RWPE2 (cell line): ENCODE measurements around the gene LYPLA2.

ENCODE experiments used
- ATAC-seq: fragments of 200-7000 bp; cut with Tn5 transposase; 3 replicates; pipeline ENCODE4 v1.9.1; 2021; ENCODE audit warnings: low read depth
- DNase-seq: peaks from one replicate; pipeline ENCODE4 v3.0.0-alpha.2; 2020; ENCODE audit warnings: low spot score
- H3K27ac ChIP-seq: fragments of 450-650 bp; 2 replicates; pipeline ENCODE4 v1.5.1; 2017; ENCODE audit warnings: mild to moderate bottlenecking; ENCODE audit not compliant: poor library complexity, severe bottlenecking
- H3K27me3 ChIP-seq: fragments of 250-450 bp; sonication (Bioruptor Pico); 2 replicates; pipeline ENCODE4 v1.5.1; 2021; ENCODE audit warnings: mild to moderate bottlenecking, moderate library complexity; ENCODE audit not compliant: insufficient read depth, poor library complexity, severe bottlenecking
- H3K36me3 ChIP-seq: fragments of 250-450 bp; sonication (Bioruptor Pico); 2 replicates; pipeline ENCODE4 v1.5.1; 2020; ENCODE audit warnings: low read depth, mild to moderate bottlenecking, moderate library complexity
- H3K4me1 ChIP-seq: fragments of 250-450 bp; sonication (Bioruptor Pico); 2 replicates; pipeline ENCODE4 v1.5.1; 2021; ENCODE audit warnings: mild to moderate bottlenecking, moderate library complexity; ENCODE audit not compliant: insufficient read depth, poor library complexity, severe bottlenecking
- H3K4me3 ChIP-seq: fragments of 250-450 bp; sonication (Bioruptor Pico); 2 replicates; pipeline ENCODE4 v1.5.1; 2021; ENCODE audit warnings: mild to moderate bottlenecking, moderate library complexity; ENCODE audit not compliant: severe bottlenecking
- H3K9me3 ChIP-seq: fragments of 250-450 bp; sonication (Bioruptor Pico); 2 replicates; pipeline ENCODE4 v1.5.1; 2021; ENCODE audit warnings: mild to moderate bottlenecking, moderate library complexity; ENCODE audit not compliant: severe bottlenecking
- CTCF ChIP-seq: fragments of 450-650 bp; IDR thresholded peaks from one replicate; pipeline ENCODE4 v1.5.1; 2017; ENCODE audit warnings: mild to moderate bottlenecking, moderate library complexity; ENCODE audit not compliant: poor library complexity, severe bottlenecking

The LYPLA2 gene

GRCh38 chr1:23810818-23811540 is 20.0 kb downstream of the LYPLA2 start:
- Histone ChIP-seq H3K9me3 (no peaks in the 10 kb centered on the region), H3K4me3 (no peak overlapping the region), H3K4me1 (no peaks in the 10 kb centered on the region), H3K36me3 (peaks cover 24% of the 10 kb centered on the region), H3K27ac (no peak overlapping the region), H3K27me3 (no peaks in the 10 kb centered on the region)
- ATAC-seq: peak; percentile 40; the same call in 2 of the 3 replicates
- peak; percentile 14 for TF ChIP-seq CTCF
- no peak for DNase-seq

GRCh38 chr1:23814016-23814415 is 23.1 kb downstream of the LYPLA2 start:
- ATAC-seq (no peak), DNase-seq (no peak)
- Histone ChIP-seq H3K9me3 (no peaks in the 10 kb centered on the region), H3K36me3 (peaks cover 40% of the 10 kb centered on the region), H3K4me1 (no peaks in the 10 kb centered on the region), H3K27me3 (no peaks in the 10 kb centered on the region), H3K4me3 (no peak overlapping the region), H3K27ac (no peak overlapping the region)
- no peak for TF ChIP-seq CTCF

- no peaks in the 10 kb centered on the region for H3K4me1 ChIP-seq
- H3K36me3 ChIP-seq: peaks cover 44% of the 10 kb centered on the region
- no peak overlapping the region for H3K27ac ChIP-seq
- no peaks in the 10 kb centered on the region for H3K27me3 ChIP-seq
- ATAC-seq: no peak
- DNase-seq: no peak
- TF ChIP-seq CTCF: no peak
- H3K9me3 ChIP-seq: no peaks in the 10 kb centered on the region
- no peak overlapping the region for H3K4me3 ChIP-seq
These were observed 25.4 kb downstream of the LYPLA2 start for GRCh38 chr1:23816361-23816760.

- no peak overlapping the region for H3K27ac ChIP-seq
- no peak for TF ChIP-seq CTCF
- ATAC-seq: no peak
- DNase-seq: no peak
- H3K4me3 ChIP-seq: no peak overlapping the region
- H3K9me3 ChIP-seq: no peaks in the 10 kb centered on the region
- no peaks in the 10 kb centered on the region for H3K4me1 ChIP-seq
- no peaks in the 10 kb centered on the region for H3K27me3 ChIP-seq
- H3K36me3 ChIP-seq: peaks cover 44% of the 10 kb centered on the region
These were observed 26.0 kb downstream of the LYPLA2 start for GRCh38 chr1:23816906-23817305.

- no peak for ATAC-seq
- Histone ChIP-seq H3K9me3 (no peaks in the 10 kb centered on the region), H3K27me3 (no peaks in the 10 kb centered on the region)
These were observed 26.7 kb downstream of the LYPLA2 start for GRCh38 chr1:23817633-23818032.

More at GRCh38 chr1:23817633-23818032, 26.7 kb downstream of the LYPLA2 start:
- Histone ChIP-seq H3K27ac (no peak overlapping the region), H3K36me3 (peaks cover 41% of the 10 kb centered on the region), H3K4me3 (no peak overlapping the region), H3K4me1 (no peaks in the 10 kb centered on the region)
- no peak for TF ChIP-seq CTCF
- no peak for DNase-seq
